IMR-90 (cell line): Measurements from ENCODE around the gene CD34. TPM values are rescaled to one million over a fixed set of nuclear protein-coding genes. Genes with fewer than 3 reads are reported as not detected.

Experiments used
- ATAC-seq: fragments of 200-7000 bp; cut with Tn5 transposase; 2 replicates; pipeline ENCODE4 v1.9.1; 2020; ENCODE audit warnings: low read depth, mild to moderate bottlenecking, moderate library complexity
- BruUV-seq: library from RNA; stranded (reverse); fragments of 400-500 nt; replicated peaks from 2 replicates; lab custom pipeline; 2021; lab: Mats Ljungman, UMichigan
- CTCF ChIA-PET: fragments of 300-600 bp; formaldehyde crosslinking; extraction: SDS; loops from one replicate; lab custom pipeline; 2021; ENCODE audit warnings: antibody characterized with exemption; lab: Yijun Ruan, JAX
- POLR2A ChIA-PET: fragments of 300-600 bp; sonication (Branson Sonifier 250); formaldehyde crosslinking; loops from one replicate; lab custom pipeline; 2022; ENCODE audit warnings: antibody characterized with exemption; ENCODE audit not compliant: unreplicated experiment; lab: Charles Lee
- DNase-seq: peaks from one replicate; pipeline ENCODE4 v3.0.0; 2013
- H2AFZ ChIP-seq: replicated peaks from 2 replicates; pipeline ENCODE3; 2013; ENCODE audit warnings: low read length, mild to moderate bottlenecking; ENCODE audit not compliant: poor library complexity
- H2AK5ac ChIP-seq: 2 replicates; pipeline ENCODE4 v1.6.1; 2013; ENCODE audit warnings: low read depth, low read length, inconsistent platforms
- H2AK9ac ChIP-seq: replicated peaks from 2 replicates; pipeline ENCODE3; 2013; ENCODE audit warnings: mild to moderate bottlenecking, low read depth, low read length, moderate library complexity; ENCODE audit not compliant: poor library complexity
- H2BK120ac ChIP-seq: 2 replicates; pipeline ENCODE4 v1.6.1; 2013; ENCODE audit warnings: low read depth, low read length, inconsistent platforms
- H2BK15ac ChIP-seq: 3 replicates; pipeline ENCODE4 v1.6.1; 2013; ENCODE audit warnings: low read depth, low read length, inconsistent platforms
- H2BK20ac ChIP-seq: 2 replicates; pipeline ENCODE4 v1.6.1; 2013; ENCODE audit warnings: low read depth, mild to moderate bottlenecking, inconsistent platforms, low read length, moderate library complexity
- H2BK5ac ChIP-seq: 2 replicates; pipeline ENCODE4 v1.6.1; 2013; ENCODE audit warnings: mild to moderate bottlenecking, low read depth, low read length, inconsistent platforms; ENCODE audit not compliant: poor library complexity, severe bottlenecking
- H3K14ac ChIP-seq: replicated peaks from 2 replicates; pipeline ENCODE4 v1.6.1; 2013; ENCODE audit warnings: low read depth, low read length, inconsistent platforms
- H3K18ac ChIP-seq: 2 replicates; pipeline ENCODE4 v1.6.1; 2013; ENCODE audit warnings: low read depth, low read length, control low read depth
- H3K23ac ChIP-seq: 2 replicates; pipeline ENCODE4 v1.6.1; 2013; ENCODE audit warnings: low read depth, low read length, inconsistent platforms
- H3K27ac ChIP-seq: 2 replicates; pipeline ENCODE4 v1.5.1; 2013; ENCODE audit warnings: mild to moderate bottlenecking, control low read depth, low read length; ENCODE audit not compliant: insufficient read depth
- H3K27me3 ChIP-seq: 2 replicates; pipeline ENCODE4 v1.6.1; 2013; ENCODE audit warnings: low read length; ENCODE audit not compliant: control insufficient read depth, insufficient read depth
- H3K36me3 ChIP-seq: 2 replicates; pipeline ENCODE4 v1.6.1; 2013; ENCODE audit warnings: low read length, mixed read lengths; ENCODE audit not compliant: control insufficient read depth, insufficient read depth
- H3K4ac ChIP-seq: 2 replicates; pipeline ENCODE4 v1.6.1; 2013; ENCODE audit warnings: low read depth, low read length, inconsistent platforms
- H3K4me1 ChIP-seq: 2 replicates; pipeline ENCODE4 v1.6.1; 2013; ENCODE audit warnings: low read length, mixed read lengths; ENCODE audit not compliant: control insufficient read depth, insufficient read depth
- H3K4me2 ChIP-seq: 2 replicates; pipeline ENCODE4 v1.6.1; 2013; ENCODE audit warnings: low read depth, mild to moderate bottlenecking, control low read depth, low read length, moderate library complexity
- H3K4me3 ChIP-seq: 2 replicates; pipeline ENCODE4 v1.5.1; 2013; ENCODE audit warnings: low read depth, mild to moderate bottlenecking, control low read depth, low read length, moderate library complexity; ENCODE audit not compliant: insufficient read depth
- H3K56ac ChIP-seq: 2 replicates; pipeline ENCODE4 v1.6.1; 2013; ENCODE audit warnings: low read length, inconsistent platforms; ENCODE audit not compliant: insufficient read depth; ENCODE audit errors: extremely low read depth
- H3K79me1 ChIP-seq, 2 experiments: 2 replicates each; pipeline ENCODE4 v1.6.1; 2013; ENCODE audit warnings: low read length in 2 of 2, inconsistent platforms in 1 of 2, low read depth in 1 of 2
- H3K9ac ChIP-seq: 2 replicates; pipeline ENCODE4 v1.6.1; 2013; ENCODE audit warnings: low read depth, low read length, control low read depth
- H3K9me1 ChIP-seq: 2 replicates; pipeline ENCODE4 v1.6.1; 2013; ENCODE audit warnings: low read length, inconsistent platforms; ENCODE audit not compliant: insufficient read depth
- H3K9me3 ChIP-seq: 2 replicates; pipeline ENCODE4 v1.6.1; 2013; ENCODE audit warnings: low read length; ENCODE audit not compliant: control insufficient read depth, insufficient read depth
- H4K20me1 ChIP-seq: 2 replicates; pipeline ENCODE4 v1.6.1; 2013; ENCODE audit warnings: low read length, inconsistent platforms; ENCODE audit not compliant: insufficient read depth
- H4K5ac ChIP-seq: 2 replicates; pipeline ENCODE4 v1.6.1; 2013; ENCODE audit warnings: mild to moderate bottlenecking, low read depth, low read length, control low read depth
- H4K8ac ChIP-seq, 2 experiments: 2 replicates each; pipeline ENCODE4 v1.6.1; 2013; ENCODE audit warnings: low read depth in 2 of 2, low read length in 2 of 2, control low read depth in 1 of 2, inconsistent platforms in 1 of 2
- H4K91ac ChIP-seq: 2 replicates; pipeline ENCODE4 v1.6.1; 2013; ENCODE audit warnings: low read depth, low read length, inconsistent platforms; ENCODE audit not compliant: insufficient read depth
- MAFK ChIP-seq: IDR thresholded peaks from 2 replicates; pipeline ENCODE4 v1.6.1; 2012; ENCODE audit warnings: low read depth, low read length, improper control_type of control experiment
- WGBS, 2 experiments: methylation state at CpG; one replicate each; pipeline versions ENCODE4 v1.1.5 to v1.1.7; 2013; ENCODE audit warnings: missing lambda C conversion rate in 2 of 2; ENCODE audit not compliant: insufficient read length in 1 of 2; ENCODE audit errors: extremely low coverage in 2 of 2; 5-methylcytosine and 5-hydroxymethylcytosine counted together
- dilution Hi-C: fragments of 300-500 bp; cut with HindIII; formaldehyde crosslinking; loops from one replicate; pipeline ENCODE4 v1.14.3; 2018; ENCODE audit warnings: low sequenced_read_pairs; ENCODE audit not compliant: unreplicated experiment
- in situ Hi-C: fragments of 300-500 bp; cut with MboI; formaldehyde crosslinking; loops from 3 replicates; pipeline ENCODE4 v1.14.3; 2019; ENCODE audit warnings: low sequenced_read_pairs, inconsistent platforms, mixed read lengths
- intact Hi-C: fragments of 100-400 bp; cut with micrococcal nuclease; formaldehyde crosslinking; loops from 2 replicates; pipeline ENCODE4 v1.10.0; 2022
- polyA plus RNA-seq, 3 experiments: library from polyadenylated mRNA; depleted of rRNA; stranded (reverse); fragments of >200 nt; gene quantifications; 2 replicates each; pipeline ENCODE4 v1.2.3, GENCODE V29; 2012; ENCODE audit warnings: low replicate concordance in 1 of 3
- total RNA-seq: library from RNA; depleted of rRNA; stranded (reverse); fragments of >200 nt; gene quantifications from 2 replicates; pipeline ENCODE4 v1.2.3, GENCODE V29; 2012

Gene CD34
- total and polyA plus RNA-seq, 2 of the 4 experiments (the other 2 are of a cell fraction): 0.14 TPM; not detected in 1

DNA sequence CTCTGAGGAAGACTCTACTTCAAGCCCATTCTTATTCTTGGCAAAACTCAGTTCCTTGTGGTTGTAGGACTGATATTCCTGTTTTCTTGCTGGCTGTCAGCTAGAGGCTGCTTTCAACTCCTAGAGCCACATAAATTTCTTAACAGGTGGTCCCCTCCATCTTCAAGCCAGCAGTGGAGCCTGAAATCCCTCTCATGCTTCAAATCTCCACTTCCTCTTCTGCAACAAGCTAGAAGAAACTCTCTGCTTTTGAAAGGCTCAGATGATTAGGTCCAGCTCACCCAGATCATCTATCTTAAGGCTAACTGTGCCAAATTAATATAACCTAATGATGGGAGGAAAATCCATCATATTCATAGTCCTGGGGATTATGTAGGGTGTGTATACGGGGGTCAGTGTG, 43.2 kb upstream of the CD34 start:
- H3K9me1 ChIP-seq: 0 out of 2 replicates have a peak, but pooled peaks cover 3% of the 10 kb centered on the region
- H2BK5ac ChIP-seq: no peak overlapping the region
- no peak overlapping the region for H2BK15ac ChIP-seq
- no peak overlapping the region for H2AFZ ChIP-seq
- no peak overlapping the region for H3K14ac ChIP-seq
- H3K23ac ChIP-seq: no peak overlapping the region
- H3K79me1 ChIP-seq: no peaks in the 10 kb centered on the region
- no peak overlapping the region for H4K91ac ChIP-seq
- WGBS, 2 experiments: no CpG with 5 or more reads among the region's 1 CpG
- intact Hi-C loops (no loop called here), dilution Hi-C loops (no loop called here), in situ Hi-C loops (no loop called here)
- H3K9ac ChIP-seq: no peak overlapping the region
- no peak overlapping the region for H3K4ac ChIP-seq
- no peak overlapping the region for H4K8ac ChIP-seq
- H4K20me1 ChIP-seq: no peaks in the 10 kb centered on the region
- H3K9me3 ChIP-seq: peaks cover 2% of the 10 kb centered on the region; the same call in 1 of the 2 replicates
- H3K4me1 ChIP-seq: no peaks in the 10 kb centered on the region
- no peak overlapping the region for H3K27ac ChIP-seq
- H4K5ac ChIP-seq: no peak overlapping the region
- no TSS peak for BruUV-seq
- ChIA-PET CTCF (interaction anchor here (2.5 kb wide), 1 partner anchor 69 kb away, joined by 12 read pairs; no protein-coding TSS in a partner anchor), POLR2A (no interaction called here)
- no peak overlapping the region for H3K4me2 ChIP-seq
- no peak overlapping the region for H2BK20ac ChIP-seq
- no peaks in the 10 kb centered on the region for H3K36me3 ChIP-seq
- TF ChIP-seq MAFK: no peak
- H3K56ac ChIP-seq: no peak overlapping the region
- no peak overlapping the region for H2AK9ac ChIP-seq
- no peak overlapping the region for H2AK5ac ChIP-seq
- no peak for ATAC-seq
- H3K18ac ChIP-seq: no peak overlapping the region
- DNase-seq: no peak
- H2BK120ac ChIP-seq: no peak overlapping the region
- peaks cover 48% of the 10 kb centered on the region for H3K27me3 ChIP-seq
- no peak overlapping the region for H3K4me3 ChIP-seq
